ENCODE results near the gene MAST1.
"Not testable (repeated sequence)": the region's sequence is repeated elsewhere in the genome, so short reads cannot be mapped to it uniquely, and the experiment has no call there.

MAST1 gene

DNA sequence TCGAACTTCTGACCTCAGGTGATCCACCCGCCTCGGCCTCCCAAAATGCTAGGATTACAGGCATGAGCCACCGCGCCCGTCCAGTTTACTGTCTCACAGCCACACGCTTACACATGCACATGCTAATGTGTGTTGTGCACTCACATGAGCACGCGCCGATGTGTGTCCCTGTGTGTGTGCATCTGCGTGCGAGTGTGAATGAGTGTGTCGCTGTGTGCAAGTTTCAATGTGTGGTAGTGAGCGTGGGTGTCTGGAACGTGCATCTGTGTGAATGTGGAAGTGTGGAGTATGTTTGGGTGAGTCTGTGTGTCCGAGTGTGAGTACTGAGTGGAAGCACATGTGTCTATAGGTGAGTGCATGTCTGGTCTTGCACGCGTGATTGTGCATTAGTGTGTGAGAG lies 4.2 kb downstream of the MAST1 start:
- H3K36me3 ChIP-seq (ENCODE audit: insufficient read depth, low read length): no peaks in the 10 kb centered on the region
- peaks cover 14% of the 10 kb centered on the region for H3K4me1 ChIP-seq (ENCODE audit: insufficient read depth, low read length, poor library complexity, severe bottlenecking)
- H3K9me2 ChIP-seq (replicated peaks; ENCODE audit: low read depth, low read length): no peaks in the 10 kb centered on the region
- peaks cover 33% of the 10 kb centered on the region for H4K20me1 ChIP-seq (ENCODE audit: insufficient read depth, low read length, poor library complexity, severe bottlenecking)
- no peak overlapping the region for H3K9ac ChIP-seq (ENCODE audit: low read depth, low read length, poor library complexity, severe bottlenecking)
- no peaks in the 10 kb centered on the region for H3K27me3 ChIP-seq (ENCODE audit: insufficient read depth, low read length, poor library complexity, severe bottlenecking)
- H3F3A ChIP-seq (ENCODE audit: low read depth): no peaks in the 10 kb centered on the region
- peaks cover 28% of the 10 kb centered on the region for H3K79me2 ChIP-seq (ENCODE audit: insufficient read depth, low read length)
- TF ChIP-seq, protein P1, sequence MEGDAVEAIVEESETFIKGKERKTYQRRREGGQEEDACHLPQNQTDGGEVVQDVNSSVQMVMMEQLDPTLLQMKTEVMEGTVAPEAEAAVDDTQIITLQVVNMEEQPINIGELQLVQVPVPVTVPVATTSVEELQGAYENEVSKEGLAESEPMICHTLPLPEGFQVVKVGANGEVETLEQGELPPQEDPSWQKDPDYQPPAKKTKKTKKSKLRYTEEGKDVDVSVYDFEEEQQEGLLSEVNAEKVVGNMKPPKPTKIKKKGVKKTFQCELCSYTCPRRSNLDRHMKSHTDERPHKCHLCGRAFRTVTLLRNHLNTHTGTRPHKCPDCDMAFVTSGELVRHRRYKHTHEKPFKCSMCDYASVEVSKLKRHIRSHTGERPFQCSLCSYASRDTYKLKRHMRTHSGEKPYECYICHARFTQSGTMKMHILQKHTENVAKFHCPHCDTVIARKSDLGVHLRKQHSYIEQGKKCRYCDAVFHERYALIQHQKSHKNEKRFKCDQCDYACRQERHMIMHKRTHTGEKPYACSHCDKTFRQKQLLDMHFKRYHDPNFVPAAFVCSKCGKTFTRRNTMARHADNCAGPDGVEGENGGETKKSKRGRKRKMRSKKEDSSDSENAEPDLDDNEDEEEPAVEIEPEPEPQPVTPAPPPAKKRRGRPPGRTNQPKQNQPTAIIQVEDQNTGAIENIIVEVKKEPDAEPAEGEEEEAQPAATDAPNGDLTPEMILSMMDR (conservative IDR thresholded peaks at IDR 0.05; ENCODE audit: low read length): no peak
- TF ChIP-seq EZH2phosphoT487 (IDR thresholded peaks at IDR 0.05; ENCODE audit: borderline replicate concordance): no peak
- H3K9me3 ChIP-seq (ENCODE audit: insufficient read depth, low read depth, low read length): no peaks in the 10 kb centered on the region
- H3K4me2 ChIP-seq (ENCODE audit: low read depth, low read length, poor library complexity, severe bottlenecking): no peak overlapping the region
- H3K4me3 ChIP-seq (ENCODE audit: low read length, poor library complexity, severe bottlenecking): no peak overlapping the region
- no peak overlapping the region for H2AFZ ChIP-seq (ENCODE audit: low read length)

DNA sequence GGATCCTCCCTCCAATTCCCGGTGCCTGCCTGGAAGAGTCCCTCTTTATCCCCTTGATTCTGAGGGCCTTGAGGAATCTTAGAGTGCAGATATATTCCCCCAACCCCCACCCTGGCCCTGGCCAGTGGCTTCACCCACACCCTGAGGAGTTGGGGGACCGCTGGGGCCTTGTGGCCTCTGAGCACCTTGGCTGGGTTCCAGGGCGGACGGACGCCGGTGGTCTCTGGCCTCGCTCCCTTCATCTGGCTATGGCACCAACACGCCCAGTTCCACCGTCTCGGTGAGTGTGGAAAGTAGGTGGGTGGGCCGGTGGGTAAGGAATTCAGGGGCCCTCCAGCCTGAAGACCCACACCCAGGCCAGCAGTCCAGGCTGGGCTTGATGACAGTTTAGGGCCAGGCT lies 5.0 kb downstream of the MAST1 start:
- TF ChIP-seq EZH2phosphoT487 (IDR thresholded peaks at IDR 0.05; ENCODE audit: borderline replicate concordance): no peak
- TF ChIP-seq, protein P1 (conservative IDR thresholded peaks at IDR 0.05; ENCODE audit: low read length): no peak
- H3K4me1 ChIP-seq (ENCODE audit: insufficient read depth, low read length, poor library complexity, severe bottlenecking): peaks cover 10% of the 10 kb centered on the region
- no peak overlapping the region for H2AFZ ChIP-seq (ENCODE audit: low read length)
- H3K9ac ChIP-seq (ENCODE audit: low read depth, low read length, poor library complexity, severe bottlenecking): no peak overlapping the region
- H3K4me2 ChIP-seq (ENCODE audit: low read depth, low read length, poor library complexity, severe bottlenecking): no peak overlapping the region
- no peak overlapping the region for H3K4me3 ChIP-seq (ENCODE audit: low read length, poor library complexity, severe bottlenecking)
- H4K20me1 ChIP-seq (ENCODE audit: insufficient read depth, low read length, poor library complexity, severe bottlenecking): peaks cover 33% of the 10 kb centered on the region
- H3F3A ChIP-seq (ENCODE audit: low read depth): no peaks in the 10 kb centered on the region
- no peaks in the 10 kb centered on the region for H3K27me3 ChIP-seq (ENCODE audit: insufficient read depth, low read length, poor library complexity, severe bottlenecking)
- H3K9me2 ChIP-seq (replicated peaks; ENCODE audit: low read depth, low read length): no peaks in the 10 kb centered on the region
- no peaks in the 10 kb centered on the region for H3K36me3 ChIP-seq (ENCODE audit: insufficient read depth, low read length)
- no peaks in the 10 kb centered on the region for H3K9me3 ChIP-seq (ENCODE audit: insufficient read depth, low read depth, low read length)
- peaks cover 28% of the 10 kb centered on the region for H3K79me2 ChIP-seq (ENCODE audit: insufficient read depth, low read length)

DNA sequence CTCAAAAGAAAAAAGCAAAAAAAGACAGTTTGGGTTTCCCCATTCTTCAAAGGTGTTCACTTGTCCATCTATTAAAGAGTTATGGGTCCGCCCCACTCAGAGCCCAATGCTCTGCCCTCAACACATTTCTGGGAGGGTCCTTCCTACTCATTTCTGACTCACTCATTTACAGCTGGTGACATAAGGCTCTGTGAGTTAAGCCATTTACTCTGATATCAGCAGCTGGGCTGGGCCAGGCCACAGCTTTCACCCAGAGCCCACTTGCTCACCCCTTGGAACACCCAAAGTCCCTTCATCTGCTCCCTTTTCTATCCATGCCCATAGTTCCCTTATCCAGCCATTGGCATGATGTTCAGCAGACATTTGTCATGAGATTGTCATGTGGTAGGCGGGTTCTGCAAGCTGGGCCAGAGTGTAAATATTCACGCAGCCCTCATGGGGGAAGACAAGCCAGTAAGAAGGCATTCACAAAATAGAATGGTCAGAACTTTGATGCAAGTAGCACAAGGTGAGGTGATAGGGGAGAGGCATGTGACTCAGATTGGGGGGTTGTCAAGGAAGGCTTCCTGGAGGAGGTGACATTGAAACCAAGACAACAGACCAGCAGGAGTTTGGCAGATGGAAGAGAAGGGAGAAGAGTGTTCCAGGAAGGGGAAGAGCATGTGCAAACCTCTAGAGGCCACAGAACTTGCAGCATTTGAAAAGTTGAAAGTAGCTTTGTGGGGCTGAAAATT lies 5.9 kb downstream of the MAST1 start:
- H2AFZ ChIP-seq (ENCODE audit: low read length): no peak overlapping the region
- H3F3A ChIP-seq (ENCODE audit: low read depth): no peaks in the 10 kb centered on the region
- no peaks in the 10 kb centered on the region for H3K36me3 ChIP-seq (ENCODE audit: insufficient read depth, low read length)
- no peak overlapping the region for H3K4me3 ChIP-seq (ENCODE audit: low read length, poor library complexity, severe bottlenecking)
- peaks cover 22% of the 10 kb centered on the region for H3K79me2 ChIP-seq (ENCODE audit: insufficient read depth, low read length)
- peaks cover 32% of the 10 kb centered on the region for H4K20me1 ChIP-seq (ENCODE audit: insufficient read depth, low read length, poor library complexity, severe bottlenecking)
- peaks cover 4% of the 10 kb centered on the region for H3K4me1 ChIP-seq (ENCODE audit: insufficient read depth, low read length, poor library complexity, severe bottlenecking)
- H3K9ac ChIP-seq (ENCODE audit: low read depth, low read length, poor library complexity, severe bottlenecking): no peak overlapping the region
- no peak overlapping the region for H3K4me2 ChIP-seq (ENCODE audit: low read depth, low read length, poor library complexity, severe bottlenecking)
- no peaks in the 10 kb centered on the region for H3K9me3 ChIP-seq (ENCODE audit: insufficient read depth, low read depth, low read length)
- no peaks in the 10 kb centered on the region for H3K27me3 ChIP-seq (ENCODE audit: insufficient read depth, low read length, poor library complexity, severe bottlenecking)
- no peaks in the 10 kb centered on the region for H3K9me2 ChIP-seq (replicated peaks; ENCODE audit: low read depth, low read length)
- TF ChIP-seq, protein P1 (conservative IDR thresholded peaks at IDR 0.05; ENCODE audit: low read length): no peak
- TF ChIP-seq EZH2phosphoT487 (IDR thresholded peaks at IDR 0.05; ENCODE audit: borderline replicate concordance): no peak

DNA sequence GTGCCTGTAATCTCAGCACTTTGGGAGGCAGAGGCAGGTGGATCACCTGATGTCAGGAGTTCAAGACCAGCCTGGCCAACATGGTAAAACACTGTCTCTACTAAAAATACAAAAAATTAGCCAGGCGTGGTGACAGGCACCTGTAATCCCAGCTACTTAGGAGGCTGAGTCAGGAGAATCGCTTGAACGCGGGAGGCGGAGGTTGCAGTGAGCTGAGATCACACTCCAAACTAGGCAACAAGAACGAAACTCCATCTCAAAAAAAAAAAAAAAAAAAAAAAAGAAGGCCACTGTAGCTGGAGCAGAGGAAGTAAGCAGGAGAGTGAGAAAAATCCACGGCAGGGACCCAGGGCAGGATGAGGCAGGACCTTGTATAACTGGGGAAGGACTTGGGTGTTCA lies 8.3 kb downstream of the MAST1 start:
- H3F3A ChIP-seq (ENCODE audit: low read depth); H3K4me1 ChIP-seq (ENCODE audit: insufficient read depth, low read length, poor library complexity, severe bottlenecking); H3K9me3 ChIP-seq (ENCODE audit: insufficient read depth, low read depth, low read length); H3K27me3 ChIP-seq (ENCODE audit: insufficient read depth, low read length, poor library complexity, severe bottlenecking); H3K79me2 ChIP-seq (ENCODE audit: insufficient read depth, low read length); H3K36me3 ChIP-seq (ENCODE audit: insufficient read depth, low read length); H3K9ac ChIP-seq (ENCODE audit: low read depth, low read length, poor library complexity, severe bottlenecking); H3K9me2 ChIP-seq (replicated peaks; ENCODE audit: low read depth, low read length); H3K4me3 ChIP-seq (ENCODE audit: low read length, poor library complexity, severe bottlenecking); H2AFZ ChIP-seq (ENCODE audit: low read length); H3K4me2 ChIP-seq (ENCODE audit: low read depth, low read length, poor library complexity, severe bottlenecking): not testable (repeated sequence)
- peaks cover 11% of the 10 kb centered on the region for H4K20me1 ChIP-seq (ENCODE audit: insufficient read depth, low read length, poor library complexity, severe bottlenecking)
